PC-9 (cell line): ENCODE data around the gene TGM6.

Source experiments
- CTCF ChIP-seq: fragments of 200-600 bp; sonication (generic); conservative IDR thresholded peaks from 2 replicates; pipeline ENCODE4 v1.6.1; 2017; ENCODE audit warnings: mixed run types, antibody characterized with exemption, mild to moderate bottlenecking, moderate library complexity
- EZH2 ChIP-seq: fragments of 200-600 bp; sonication (generic); IDR thresholded peaks from 2 replicates; pipeline ENCODE4 v1.8.0; 2017; ENCODE audit warnings: antibody characterized with exemption, low read depth

GRCh38 chr20:2332711-2333110, 48.0 kb upstream of the TGM6 start:
- TF ChIP-seq CTCF (no peak), EZH2 (no peak)
